Measurements from ENCODE around the gene ZNF76.
A peak's percentile ranks its signal among the peaks of the same experiment; 100 is the strongest.

The ZNF76 gene

GRCh38 chr6:35341557-35341956, 82.0 kb downstream of the ZNF76 start:
- no peak for DNase-seq

GRCh38 chr6:35342258-35343091, 82.9 kb downstream of the ZNF76 start, which contains the start of gene PPARD:
PPARD (plus strand) TSS chr6:35342558; CDS start chr6:35411088, 68,530 bp downstream.
- DNase-seq = peak; percentile 99

GRCh38 chr6:35343092-35343834, 83.7 kb downstream of the ZNF76 start:
- no peak for DNase-seq

- no peak for DNase-seq
Observed at GRCh38 chr6:35343835-35344550, 84.5 kb downstream of the ZNF76 start.

All from activated naive CD4-positive, alpha-beta T cell treated with Interleukin-2 at 50 U/mL for 16 hours (primary cell).